Lower leg skin (tissue), 3 donors: ENCODE results near the gene KIF26B.

Source experiments
- CTCF ChIP-seq, 3 donors: fragments of 450-650 bp; IDR thresholded peaks; one replicate each; pipeline ENCODE4 v1.5.1; 2016; ENCODE audit warnings: antibody characterized with exemption in 3 of 3, mild to moderate bottlenecking in 3 of 3, moderate library complexity in 2 of 3
- POLR2A ChIP-seq, 2 donors: fragments of 450-650 bp; IDR thresholded peaks; one replicate each; pipeline ENCODE4 v1.6.1; 2016 to 2017; ENCODE audit warnings: antibody characterized with exemption in 2 of 2, mild to moderate bottlenecking in 1 of 2, moderate library complexity in 1 of 2

GRCh38 chr1:245591346-245592188 lies 436.8 kb downstream of the KIF26B start:
- TF ChIP-seq CTCF (IDR thresholded peaks at IDR 0.05): no peak
- no peak for TF ChIP-seq POLR2A (IDR thresholded peaks at IDR 0.05)
